ENCODE data around the gene SLX1A. TPM values are rescaled to one million over a fixed set of nuclear protein-coding genes. Genes with fewer than 3 reads are reported as not detected.
"Not testable (repeated sequence)": the region's sequence is repeated elsewhere in the genome, so short reads cannot be mapped to it uniquely, and the experiment has no call there.

The SLX1A gene
- total RNA-seq, 1 experiment from 2014 or later, result 19.1 TPM

DNA sequence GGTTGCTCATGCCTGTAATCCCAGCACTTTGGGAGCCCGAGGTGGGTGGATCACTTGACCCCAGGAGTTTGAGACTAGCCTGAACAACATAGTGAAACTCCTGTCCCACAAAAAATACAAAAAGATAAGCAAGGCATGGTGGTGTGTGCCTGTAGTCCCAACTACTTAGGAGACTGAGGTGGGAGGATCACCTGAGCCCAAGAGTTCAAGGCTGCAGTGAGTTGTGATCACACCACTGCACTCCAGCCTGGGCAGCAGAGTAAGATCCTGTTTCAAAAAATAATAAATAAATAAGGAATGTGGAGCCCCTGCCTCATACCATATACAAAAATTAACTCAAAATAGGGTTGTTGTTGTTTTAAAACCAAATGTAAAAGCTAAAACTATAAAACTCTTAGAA lies 36.5 kb upstream of the SLX1A start:
- H3K4me1 Mint-ChIP-seq (ENCODE audit: low read depth, unreplicated experiment), result no peaks in the 10 kb centered on the region
- intact Hi-C loops (cut with micrococcal nuclease; ENCODE audit: unreplicated experiment), result no loop called here
- no peak overlapping the region for H3K4me3 ChIP-seq (ENCODE audit: low read depth, low read length)
- ChIA-PET POLR2A (no interaction called here), CTCF (no interaction called here)
- no peaks in the 10 kb centered on the region for H3K9me3 ChIP-seq
- no peaks in the 10 kb centered on the region for H3K36me3 ChIP-seq (ENCODE audit: control insufficient read depth, insufficient read depth, low read length)
- H3K27ac Mint-ChIP-seq (ENCODE audit: unreplicated experiment), result no peak overlapping the region
- H3K4me1 ChIP-seq, result no peaks in the 10 kb centered on the region
- no peaks in the 10 kb centered on the region for H3K36me3 Mint-ChIP-seq (ENCODE audit: insufficient read depth, unreplicated experiment)
- no peak for DNase-seq
- no peaks in the 10 kb centered on the region for H3K27me3 ChIP-seq (replicated peaks; ENCODE audit: control insufficient read depth, insufficient read depth, low read length)
- no TSS peak for BruUV-seq (replicated peaks)
- no peaks in the 10 kb centered on the region for H3K9me3 Mint-ChIP-seq (ENCODE audit: unreplicated experiment)
- H3K27me3 Mint-ChIP-seq (ENCODE audit: insufficient read depth, unreplicated experiment), result no peaks in the 10 kb centered on the region
- no peak overlapping the region for H3K4me3 Mint-ChIP-seq (ENCODE audit: unreplicated experiment)
- no peak for TF ChIP-seq CTCF (IDR thresholded peaks at IDR 0.05; ENCODE audit: insufficient read depth in 1 of 2, low read depth in 1 of 2, low read length in 1 of 2, severe bottlenecking in 1 of 2, unreplicated experiment in 1 of 2)

DNA sequence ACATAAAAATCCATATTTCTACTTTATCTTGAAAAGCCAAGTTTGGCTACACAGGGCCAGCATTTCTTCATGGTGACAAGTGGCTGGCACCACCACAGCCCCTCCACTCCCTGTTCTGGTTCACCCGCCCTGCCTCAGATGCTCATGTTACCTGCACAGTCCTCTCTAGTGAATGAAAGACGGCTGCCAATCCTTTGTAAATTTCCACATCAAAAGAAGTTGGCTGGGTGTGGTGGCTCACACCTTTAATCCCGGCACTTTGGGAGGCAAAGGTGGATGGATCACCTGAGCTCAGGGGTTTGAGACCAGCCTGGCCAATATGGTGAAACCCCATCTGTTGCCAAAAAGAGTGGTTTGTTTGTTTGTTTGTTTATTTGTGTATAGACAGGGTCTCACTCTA lies 30.1 kb upstream of the SLX1A start:
- BruUV-seq (replicated peaks), result no TSS peak
- Histone ChIP-seq H3K36me3 (ENCODE audit: control insufficient read depth, insufficient read depth, low read length) (no peaks in the 10 kb centered on the region), H3K4me3 (ENCODE audit: low read depth, low read length) (no peak overlapping the region), H3K27me3 (replicated peaks; ENCODE audit: control insufficient read depth, insufficient read depth, low read length) (no peaks in the 10 kb centered on the region), H3K9me3 (no peaks in the 10 kb centered on the region), H3K4me1 (no peaks in the 10 kb centered on the region)
- CTCF ChIA-PET, result no interaction called here
- no peak for TF ChIP-seq CTCF (IDR thresholded peaks at IDR 0.05; ENCODE audit: insufficient read depth in 1 of 2, low read depth in 1 of 2, low read length in 1 of 2, severe bottlenecking in 1 of 2, unreplicated experiment in 1 of 2)
- no peaks in the 10 kb centered on the region for H3K36me3 Mint-ChIP-seq (ENCODE audit: insufficient read depth, unreplicated experiment)
- no peak overlapping the region for H3K4me3 Mint-ChIP-seq (ENCODE audit: unreplicated experiment)
- H3K4me1 Mint-ChIP-seq (ENCODE audit: low read depth, unreplicated experiment), result no peaks in the 10 kb centered on the region
- H3K27ac Mint-ChIP-seq (ENCODE audit: unreplicated experiment), result no peak overlapping the region
- no peaks in the 10 kb centered on the region for H3K9me3 Mint-ChIP-seq (ENCODE audit: unreplicated experiment)
- intact Hi-C loops (cut with micrococcal nuclease; ENCODE audit: unreplicated experiment), result no loop called here
- no peak for DNase-seq
- POLR2A ChIA-PET, result no interaction called here
- H3K27me3 Mint-ChIP-seq (ENCODE audit: insufficient read depth, unreplicated experiment), result no peaks in the 10 kb centered on the region

GRCh38 chr16:30166202-30166902 lies 27.3 kb upstream of the SLX1A start:
- no peaks in the 10 kb centered on the region for H3K9me3 Mint-ChIP-seq (ENCODE audit: unreplicated experiment)
- BruUV-seq (replicated peaks), result no TSS peak
- no peak overlapping the region for H3K4me3 Mint-ChIP-seq (ENCODE audit: unreplicated experiment)
- H3K4me3 ChIP-seq (ENCODE audit: low read depth, low read length), result no peak overlapping the region
- H3K36me3 ChIP-seq (ENCODE audit: control insufficient read depth, insufficient read depth, low read length), result no peaks in the 10 kb centered on the region
- POLR2A ChIA-PET, result no interaction called here
- intact Hi-C loops (cut with micrococcal nuclease; ENCODE audit: unreplicated experiment), result no loop called here
- H3K27ac Mint-ChIP-seq (ENCODE audit: unreplicated experiment), result no peak overlapping the region
- TF ChIP-seq CTCF (IDR thresholded peaks at IDR 0.05; ENCODE audit: insufficient read depth in 1 of 2, low read depth in 1 of 2, low read length in 1 of 2, severe bottlenecking in 1 of 2, unreplicated experiment in 1 of 2), result no peak
- no peaks in the 10 kb centered on the region for H3K27me3 Mint-ChIP-seq (ENCODE audit: insufficient read depth, unreplicated experiment)
- H3K27me3 ChIP-seq (replicated peaks; ENCODE audit: control insufficient read depth, insufficient read depth, low read length), result no peaks in the 10 kb centered on the region
- no peaks in the 10 kb centered on the region for H3K9me3 ChIP-seq
- no peaks in the 10 kb centered on the region for H3K36me3 Mint-ChIP-seq (ENCODE audit: insufficient read depth, unreplicated experiment)
- H3K4me1 Mint-ChIP-seq (ENCODE audit: low read depth, unreplicated experiment), result no peaks in the 10 kb centered on the region
- CTCF ChIA-PET, result no interaction called here
- no peak for DNase-seq
- H3K4me1 ChIP-seq, result no peaks in the 10 kb centered on the region

DNA sequence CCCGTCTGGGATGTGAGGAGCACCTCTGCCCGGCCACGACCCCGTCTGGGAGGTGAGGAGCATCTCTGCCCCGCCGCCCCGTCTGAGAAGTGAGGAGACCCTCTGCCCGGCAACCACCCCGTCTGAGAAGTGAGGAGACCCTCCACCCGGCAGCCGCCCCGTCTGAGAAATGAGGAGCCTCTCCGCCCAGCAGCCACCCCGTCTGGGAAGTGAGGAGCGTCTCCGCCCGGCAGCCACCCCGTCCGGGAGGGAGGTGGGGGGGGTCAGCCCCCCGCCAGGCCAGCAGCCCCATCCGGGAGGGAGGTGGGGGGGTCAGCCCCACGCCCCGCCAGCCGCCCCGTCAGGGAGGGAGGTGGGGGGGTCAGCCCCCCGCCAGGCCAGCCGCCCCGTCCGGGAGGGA lies 24.9 kb upstream of the SLX1A start:
- H3K4me3 ChIP-seq (ENCODE audit: low read depth, low read length); H3K4me1 Mint-ChIP-seq (ENCODE audit: low read depth, unreplicated experiment); H3K36me3 Mint-ChIP-seq (ENCODE audit: insufficient read depth, unreplicated experiment); CTCF ChIA-PET; H3K9me3 ChIP-seq; H3K27ac Mint-ChIP-seq (ENCODE audit: unreplicated experiment); H3K27me3 Mint-ChIP-seq (ENCODE audit: insufficient read depth, unreplicated experiment); H3K9me3 Mint-ChIP-seq (ENCODE audit: unreplicated experiment); intact Hi-C loops (cut with micrococcal nuclease; ENCODE audit: unreplicated experiment); H3K4me3 Mint-ChIP-seq (ENCODE audit: unreplicated experiment); H3K27me3 ChIP-seq (replicated peaks; ENCODE audit: control insufficient read depth, insufficient read depth, low read length); DNase-seq; POLR2A ChIA-PET; H3K4me1 ChIP-seq; H3K36me3 ChIP-seq (ENCODE audit: control insufficient read depth, insufficient read depth, low read length); BruUV-seq (replicated peaks): not testable (repeated sequence)

GRCh38 chr16:30169416-30169815 lies 24.3 kb upstream of the SLX1A start:
- H3K4me3 Mint-ChIP-seq (ENCODE audit: unreplicated experiment); DNase-seq; BruUV-seq (replicated peaks); H3K9me3 Mint-ChIP-seq (ENCODE audit: unreplicated experiment); POLR2A ChIA-PET; H3K36me3 Mint-ChIP-seq (ENCODE audit: insufficient read depth, unreplicated experiment); H3K4me1 ChIP-seq; H3K9me3 ChIP-seq; CTCF ChIA-PET; intact Hi-C loops (cut with micrococcal nuclease; ENCODE audit: unreplicated experiment); H3K4me3 ChIP-seq (ENCODE audit: low read depth, low read length); H3K27me3 ChIP-seq (replicated peaks; ENCODE audit: control insufficient read depth, insufficient read depth, low read length); H3K27ac Mint-ChIP-seq (ENCODE audit: unreplicated experiment); H3K4me1 Mint-ChIP-seq (ENCODE audit: low read depth, unreplicated experiment); H3K36me3 ChIP-seq (ENCODE audit: control insufficient read depth, insufficient read depth, low read length); H3K27me3 Mint-ChIP-seq (ENCODE audit: insufficient read depth, unreplicated experiment): not testable (repeated sequence)

Data from Caco-2 (cell line).